Measurements from ENCODE around the gene HRH2. TPM values are rescaled to one million over a fixed set of nuclear protein-coding genes. Genes with fewer than 3 reads are reported as not detected.
A peak's percentile ranks its signal among the peaks of the same experiment; 100 is the strongest.

Gene HRH2
- total and polyA plus RNA-seq, 8 donors = 0.58 to 44.6 (median 4.6) TPM

DNA sequence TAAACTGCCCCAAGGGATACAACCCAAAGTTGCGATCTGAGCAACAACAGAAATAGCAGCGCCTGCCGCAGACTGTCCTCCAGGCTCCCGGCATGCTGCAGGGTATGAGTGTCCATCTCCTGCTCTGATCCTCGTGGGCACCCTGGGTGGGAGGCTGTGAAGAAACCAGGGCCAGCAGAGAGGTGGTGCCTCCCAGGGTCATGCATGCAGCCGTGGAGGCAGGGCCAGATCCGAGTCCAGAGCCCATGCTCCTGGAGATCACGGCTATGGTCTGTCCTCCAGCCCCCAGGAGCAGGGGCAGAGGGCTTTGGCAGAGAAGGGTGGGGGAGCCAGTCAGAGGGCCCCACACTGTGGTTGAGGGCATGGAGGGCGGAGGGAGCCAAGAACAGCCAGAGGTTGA is 29.0 kb downstream of the HRH2 start:
- TF ChIP-seq POLR2AphosphoS5 (IDR thresholded peaks at IDR 0.05) = no peak
- TF ChIP-seq, protein P1, sequence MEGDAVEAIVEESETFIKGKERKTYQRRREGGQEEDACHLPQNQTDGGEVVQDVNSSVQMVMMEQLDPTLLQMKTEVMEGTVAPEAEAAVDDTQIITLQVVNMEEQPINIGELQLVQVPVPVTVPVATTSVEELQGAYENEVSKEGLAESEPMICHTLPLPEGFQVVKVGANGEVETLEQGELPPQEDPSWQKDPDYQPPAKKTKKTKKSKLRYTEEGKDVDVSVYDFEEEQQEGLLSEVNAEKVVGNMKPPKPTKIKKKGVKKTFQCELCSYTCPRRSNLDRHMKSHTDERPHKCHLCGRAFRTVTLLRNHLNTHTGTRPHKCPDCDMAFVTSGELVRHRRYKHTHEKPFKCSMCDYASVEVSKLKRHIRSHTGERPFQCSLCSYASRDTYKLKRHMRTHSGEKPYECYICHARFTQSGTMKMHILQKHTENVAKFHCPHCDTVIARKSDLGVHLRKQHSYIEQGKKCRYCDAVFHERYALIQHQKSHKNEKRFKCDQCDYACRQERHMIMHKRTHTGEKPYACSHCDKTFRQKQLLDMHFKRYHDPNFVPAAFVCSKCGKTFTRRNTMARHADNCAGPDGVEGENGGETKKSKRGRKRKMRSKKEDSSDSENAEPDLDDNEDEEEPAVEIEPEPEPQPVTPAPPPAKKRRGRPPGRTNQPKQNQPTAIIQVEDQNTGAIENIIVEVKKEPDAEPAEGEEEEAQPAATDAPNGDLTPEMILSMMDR (IDR thresholded peaks at IDR 0.05) = no peak
- TF ChIP-seq POLR2A (IDR thresholded peaks at IDR 0.05) = no peak
- no peak for TF ChIP-seq EP300 (IDR thresholded peaks at IDR 0.05)
- peaks cover 11 to 38% (median 23%) of the 10 kb centered on the region in 4 donors for H3K36me3 ChIP-seq
- H3K27me3 ChIP-seq = no peaks in the 10 kb centered on the region
- H3K9me3 ChIP-seq = no peaks in the 10 kb centered on the region
- no peak for DNase-seq
- 52 to 70% (median 57%) methylated on average over 7 to 9 of the region's 9 CpGs for WGBS, 5 donors
- peak overlapping the region; percentile 57 to 81 (median 68) for H3K27ac ChIP-seq
- peaks cover 27 to 63% (median 38%) of the 10 kb centered on the region in 4 donors for H3K4me1 ChIP-seq
- H3K4me3 ChIP-seq = no peak overlapping the region
- intact Hi-C loops (cut with DNase I; ENCODE audit: low total_unique reads) = no loop called here

DNA sequence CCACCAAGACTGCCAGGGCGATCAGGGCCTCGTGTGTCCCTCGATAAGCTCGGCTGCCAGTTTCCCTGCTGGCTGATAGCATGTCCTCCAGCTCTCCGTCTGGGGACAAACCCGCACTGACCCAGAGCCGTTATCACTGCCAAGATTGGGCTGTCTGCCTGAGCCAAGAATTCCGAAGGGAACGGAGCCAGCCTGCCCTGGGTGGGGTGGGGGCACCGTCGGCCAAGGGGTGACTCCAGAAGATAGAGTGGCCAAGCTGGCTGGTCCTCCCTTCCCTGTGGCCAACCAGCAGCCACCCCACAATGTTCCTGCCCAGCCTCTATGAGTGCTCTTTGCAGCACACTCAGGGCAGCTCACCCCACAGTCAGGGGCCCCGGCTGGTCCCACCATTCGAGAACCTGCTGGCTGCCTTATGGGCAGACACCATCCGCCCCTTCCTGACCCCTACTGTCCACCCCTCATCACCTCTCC is 29.4 kb downstream of the HRH2 start:
- Histone ChIP-seq H3K9me3 (no peaks in the 10 kb centered on the region), H3K4me1 (peaks cover 24 to 63% (median 36%) of the 10 kb centered on the region in 4 donors)

DNA sequence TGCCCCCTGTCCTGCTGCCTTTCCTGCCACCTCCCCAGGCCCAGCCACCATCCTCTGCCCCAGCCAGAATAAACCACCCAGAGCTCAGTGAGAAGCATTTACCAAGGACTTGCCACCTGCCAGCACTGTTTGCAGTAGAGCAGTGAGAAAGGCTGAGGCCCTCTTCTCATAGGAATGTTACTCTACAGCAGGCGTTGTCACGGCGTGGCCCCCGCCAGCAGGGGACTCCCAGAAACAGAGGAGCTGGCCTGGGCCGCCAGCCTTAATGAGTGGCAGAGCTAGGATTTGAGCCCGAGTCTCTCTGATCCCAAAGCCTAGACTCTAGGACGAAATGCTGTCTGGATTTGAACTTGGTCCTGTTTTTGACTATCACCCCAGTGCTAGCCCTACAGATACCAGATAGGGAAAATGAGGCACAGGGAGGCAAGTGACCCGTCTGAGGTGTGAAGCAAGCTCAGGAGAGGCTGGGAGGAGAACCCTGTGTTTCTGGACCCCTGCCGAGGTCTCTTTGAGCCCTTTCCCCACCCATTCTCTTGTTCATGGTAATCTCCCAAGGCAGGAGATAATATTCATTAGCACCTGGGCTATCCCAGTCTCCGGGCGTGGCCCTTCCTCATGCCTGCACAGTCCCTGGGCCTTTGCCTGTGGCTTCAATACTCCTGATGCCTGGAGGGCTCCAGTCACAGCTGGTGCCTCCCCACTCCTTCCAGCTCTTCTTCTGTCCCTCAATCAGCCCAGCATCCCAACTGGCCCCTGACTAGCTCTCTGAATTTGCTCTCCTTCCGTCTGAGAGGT is 30.7 kb downstream of the HRH2 start:
- peak overlapping the region in 4 of 5 donors; percentile 50 to 74 (median 60) for H3K27ac ChIP-seq
- H3K36me3 ChIP-seq = peaks cover 6 to 28% (median 16%) of the 10 kb centered on the region in 4 donors
- 68 to 80% (median 73%) methylated on average over 12 of the region's 12 CpGs for WGBS, 5 donors
- intact Hi-C loops (cut with DNase I; ENCODE audit: low total_unique reads) = no loop called here
- no peaks in the 10 kb centered on the region for H3K27me3 ChIP-seq
- no peak overlapping the region for H3K4me3 ChIP-seq
- TF ChIP-seq POLR2A (IDR thresholded peaks at IDR 0.05) = no peak
- TF ChIP-seq POLR2AphosphoS5 (IDR thresholded peaks at IDR 0.05) = no peak
- no peak for TF ChIP-seq EP300 (IDR thresholded peaks at IDR 0.05)
- TF ChIP-seq, protein P1 (IDR thresholded peaks at IDR 0.05) = no peak
- peaks cover 24 to 72% (median 38%) of the 10 kb centered on the region in 4 donors for H3K4me1 ChIP-seq
- no peak for DNase-seq
- H3K9me3 ChIP-seq = no peaks in the 10 kb centered on the region

More for the DNA sequence above, 29.4 kb downstream of the HRH2 start:
- H3K4me3 ChIP-seq = no peak overlapping the region
- no peaks in the 10 kb centered on the region for H3K27me3 ChIP-seq
- TF ChIP-seq POLR2AphosphoS5 (IDR thresholded peaks at IDR 0.05) (peak in 2 of 3 donors; percentile 75 to 90), POLR2A (IDR thresholded peaks at IDR 0.05) (no peak), EP300 (IDR thresholded peaks at IDR 0.05) (no peak)
- TF ChIP-seq, protein P1 (IDR thresholded peaks at IDR 0.05) = no peak
- peak overlapping the region; percentile 57 to 81 (median 69) for H3K27ac ChIP-seq
- WGBS, 5 donors = 30 to 63% (median 37%) methylated on average over 7 to 14 of the region's 14 CpGs
- DNase-seq = peak; percentile 59 to 92
- intact Hi-C loops (cut with DNase I; ENCODE audit: low total_unique reads) = no loop called here
- H3K36me3 ChIP-seq = peaks cover 11 to 38% (median 23%) of the 10 kb centered on the region in 4 donors

DNA sequence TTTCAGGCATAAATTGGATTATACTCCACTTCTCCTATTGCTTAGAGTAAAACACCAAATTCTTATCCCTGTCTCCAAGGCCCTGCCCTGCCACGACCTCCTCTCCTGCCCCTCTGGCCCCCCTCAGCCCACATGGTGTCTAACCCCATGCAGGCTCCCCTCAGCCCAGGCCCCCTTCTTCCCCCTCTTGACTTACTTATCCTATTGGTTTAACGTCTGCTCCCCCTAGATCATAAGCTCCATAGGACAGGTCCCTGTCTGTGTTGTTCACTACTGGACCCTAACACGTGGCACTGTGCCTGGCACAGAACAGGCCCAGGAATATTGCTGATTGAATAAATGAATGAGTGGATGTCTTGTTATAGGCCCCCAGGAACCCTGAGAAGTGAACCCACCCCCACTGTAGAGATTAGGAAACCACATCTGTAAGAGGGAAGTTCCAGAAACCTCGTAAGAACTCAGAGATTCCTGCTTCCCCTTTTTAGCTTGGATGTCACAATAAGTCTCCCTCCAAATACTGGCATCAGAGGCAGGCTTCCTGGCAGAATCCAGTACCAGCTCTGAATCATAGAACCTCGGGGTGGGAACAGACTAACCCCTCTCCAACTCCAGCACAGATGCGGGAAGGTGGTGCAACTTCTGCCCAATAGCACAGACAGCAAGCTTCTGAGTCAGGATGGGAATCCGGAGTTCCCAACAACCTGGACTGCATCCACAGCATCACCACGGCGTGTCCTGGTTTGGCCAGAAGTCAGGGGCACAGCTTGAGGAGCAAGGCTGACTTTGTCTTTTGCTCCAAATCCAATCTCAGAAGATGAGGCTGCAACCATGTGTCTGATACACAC is 31.5 kb downstream of the HRH2 start:
- WGBS, 5 donors = 64 to 70% (median 69%) methylated on average over 9 of the region's 9 CpGs
- DNase-seq = no peak
- TF ChIP-seq, protein P1 (IDR thresholded peaks at IDR 0.05) = no peak
- no peak for TF ChIP-seq EP300 (IDR thresholded peaks at IDR 0.05)
- no peak for TF ChIP-seq POLR2A (IDR thresholded peaks at IDR 0.05)
- peak in 2 of 3 donors; percentile 11 to 16 for TF ChIP-seq POLR2AphosphoS5 (IDR thresholded peaks at IDR 0.05)
- intact Hi-C loops (cut with DNase I; ENCODE audit: low total_unique reads) = no loop called here
- Histone ChIP-seq H3K4me3 (no peak overlapping the region), H3K4me1 (peaks cover 24 to 78% (median 38%) of the 10 kb centered on the region in 4 donors), H3K9me3 (no peaks in the 10 kb centered on the region), H3K36me3 (peaks cover 0 to 20% (median 8%) of the 10 kb centered on the region in 4 donors), H3K27me3 (no peaks in the 10 kb centered on the region), H3K27ac (peak overlapping the region in 4 of 5 donors; percentile 50 to 74 (median 60))

Measured in stomach (tissue), 9 donors.